Mesothelial cell of epicardium (in vitro differentiated cells): ENCODE data around the gene FRAS1. TPM values are rescaled to one million over a fixed set of nuclear protein-coding genes. Genes with fewer than 3 reads are reported as not detected.
A peak's percentile ranks its signal among the peaks of the same experiment; 100 is the strongest.
"Not testable (repeated sequence)": the region's sequence is repeated elsewhere in the genome, so short reads cannot be mapped to it uniquely, and the experiment has no call there.

Experiments used
- DNase-seq, 2 experiments: peaks; one replicate each; pipeline ENCODE4 v3.0.0; 2021; ENCODE audit warnings: low spot score in 2 of 2; ENCODE audit not compliant: unreplicated experiment in 2 of 2
- H3K27ac Mint-ChIP-seq: 2 replicates; pipeline ENCODE4 v1.8.0; 2021; ENCODE audit warnings: mixed read lengths
- H3K27me3 Mint-ChIP-seq: 2 replicates; pipeline ENCODE4 v1.8.0; 2021; ENCODE audit warnings: low read depth, mixed read lengths
- H3K36me3 Mint-ChIP-seq: 2 replicates; pipeline ENCODE4 v1.8.0; 2021; ENCODE audit warnings: mixed read lengths
- H3K4me1 Mint-ChIP-seq: 2 replicates; pipeline ENCODE4 v1.8.0; 2021; ENCODE audit warnings: mixed read lengths
- H3K4me3 Mint-ChIP-seq: 2 replicates; pipeline ENCODE4 v1.8.0; 2021; ENCODE audit warnings: mild to moderate bottlenecking, moderate library complexity, mixed read lengths
- H3K9me3 Mint-ChIP-seq: 2 replicates; pipeline ENCODE4 v1.8.0; 2021; ENCODE audit warnings: mixed read lengths
- total RNA-seq: library from RNA; stranded (reverse); gene quantifications from 3 replicates; pipeline ENCODE4 v1.2.1, GENCODE V29; 2021
- TF ChIP-seq, protein P1 (sequence below): fragments of 200-600 bp; sonication (generic); IDR thresholded peaks from one replicate; pipeline ENCODE4 v1.5.0; 2021; ENCODE audit warnings: antibody characterized with exemption; ENCODE audit not compliant: unreplicated experiment

The FRAS1 gene
- total RNA-seq, 1 donor from 2014 or later = 51.9 TPM

DNA sequence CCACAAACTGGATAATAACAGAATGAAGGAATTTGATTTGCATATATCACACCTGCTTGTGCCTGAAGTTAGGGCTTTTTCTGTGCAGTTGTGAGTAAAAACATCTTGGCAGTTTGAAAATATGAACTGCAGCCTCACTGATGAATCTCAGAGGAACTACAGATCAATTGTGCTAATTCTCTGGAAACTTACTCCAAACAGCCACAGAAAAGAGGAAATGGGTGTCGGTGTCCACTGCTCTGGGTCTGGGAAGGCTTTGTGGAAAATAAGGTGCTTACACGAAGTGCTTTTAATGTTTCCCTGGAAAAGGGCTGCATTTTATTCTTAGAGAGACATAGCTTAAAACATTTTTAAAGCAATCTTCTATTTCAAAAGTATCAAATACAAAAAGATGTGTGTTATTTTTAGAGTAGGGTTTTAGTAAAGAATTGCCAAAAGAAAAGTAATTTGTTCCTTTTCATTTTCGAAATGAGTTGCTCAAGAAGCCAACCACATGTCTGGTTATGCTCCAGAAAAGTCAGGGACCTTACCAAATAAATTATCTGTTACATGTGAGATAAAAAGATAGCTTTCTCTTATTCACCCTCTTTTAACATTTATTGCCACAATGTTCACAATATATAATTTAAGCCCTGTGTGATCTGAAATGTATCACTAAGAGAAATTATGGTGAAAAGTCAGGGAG, 240.1 kb downstream of the FRAS1 start:
- Mint-ChIP-seq H3K36me3 (peaks cover 9% of the 10 kb centered on the region), H3K4me3 (no peak overlapping the region), H3K27ac (peak overlapping the region; percentile 62), H3K27me3 (no peaks in the 10 kb centered on the region), H3K9me3 (peaks cover 7% of the 10 kb centered on the region), H3K4me1 (peaks cover 52% of the 10 kb centered on the region)
- no peak for DNase-seq
- TF ChIP-seq, protein P1, sequence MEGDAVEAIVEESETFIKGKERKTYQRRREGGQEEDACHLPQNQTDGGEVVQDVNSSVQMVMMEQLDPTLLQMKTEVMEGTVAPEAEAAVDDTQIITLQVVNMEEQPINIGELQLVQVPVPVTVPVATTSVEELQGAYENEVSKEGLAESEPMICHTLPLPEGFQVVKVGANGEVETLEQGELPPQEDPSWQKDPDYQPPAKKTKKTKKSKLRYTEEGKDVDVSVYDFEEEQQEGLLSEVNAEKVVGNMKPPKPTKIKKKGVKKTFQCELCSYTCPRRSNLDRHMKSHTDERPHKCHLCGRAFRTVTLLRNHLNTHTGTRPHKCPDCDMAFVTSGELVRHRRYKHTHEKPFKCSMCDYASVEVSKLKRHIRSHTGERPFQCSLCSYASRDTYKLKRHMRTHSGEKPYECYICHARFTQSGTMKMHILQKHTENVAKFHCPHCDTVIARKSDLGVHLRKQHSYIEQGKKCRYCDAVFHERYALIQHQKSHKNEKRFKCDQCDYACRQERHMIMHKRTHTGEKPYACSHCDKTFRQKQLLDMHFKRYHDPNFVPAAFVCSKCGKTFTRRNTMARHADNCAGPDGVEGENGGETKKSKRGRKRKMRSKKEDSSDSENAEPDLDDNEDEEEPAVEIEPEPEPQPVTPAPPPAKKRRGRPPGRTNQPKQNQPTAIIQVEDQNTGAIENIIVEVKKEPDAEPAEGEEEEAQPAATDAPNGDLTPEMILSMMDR = no peak

DNA sequence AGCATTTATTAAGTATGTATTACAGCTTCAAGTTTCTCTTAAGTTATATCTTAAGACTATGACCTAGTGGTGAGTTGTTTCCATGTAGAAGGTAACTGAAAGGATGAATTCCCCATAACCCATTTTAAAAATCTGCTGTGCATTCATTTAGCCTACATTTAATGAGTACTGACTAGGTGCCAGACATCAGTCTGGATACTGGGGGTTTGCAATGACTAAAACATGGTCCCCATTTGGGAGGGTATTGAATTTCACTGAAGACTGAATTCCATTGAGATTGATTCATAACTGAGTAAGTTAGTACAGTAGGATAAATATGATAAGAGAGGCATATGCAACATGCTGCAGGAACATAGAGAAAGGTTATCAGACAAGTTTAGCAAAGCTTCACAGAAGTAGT, 241.5 kb downstream of the FRAS1 start:
- peaks cover 45% of the 10 kb centered on the region for H3K4me1 Mint-ChIP-seq
- H3K27ac Mint-ChIP-seq = peak overlapping the region; percentile 17
- peaks cover 7% of the 10 kb centered on the region for H3K9me3 Mint-ChIP-seq
- TF ChIP-seq, protein P1 = no peak
- H3K36me3 Mint-ChIP-seq = peaks cover 9% of the 10 kb centered on the region
- no peaks in the 10 kb centered on the region for H3K27me3 Mint-ChIP-seq
- no peak for DNase-seq
- H3K4me3 Mint-ChIP-seq = no peak overlapping the region

DNA sequence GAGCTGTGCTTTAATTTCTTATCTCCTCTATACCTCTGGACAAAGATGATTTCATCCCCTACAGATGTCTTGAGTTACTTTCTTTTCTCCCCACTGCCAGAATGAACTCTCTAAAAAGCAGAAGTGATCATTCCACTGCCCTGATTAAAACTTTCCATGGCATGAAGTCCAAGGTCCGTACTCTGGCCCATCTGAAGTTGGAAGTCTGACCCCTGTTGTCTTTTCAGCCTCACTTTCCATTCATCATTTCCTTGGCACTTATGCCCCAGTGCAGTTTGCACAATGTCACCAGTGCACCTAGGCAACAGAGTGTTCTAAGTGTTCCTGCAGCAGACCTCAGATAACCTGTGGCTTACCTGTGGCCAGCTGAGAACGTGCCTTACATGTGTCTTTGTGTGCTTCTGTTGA, 242.4 kb downstream of the FRAS1 start:
- Mint-ChIP-seq H3K36me3 (peaks cover 9% of the 10 kb centered on the region), H3K27me3 (no peaks in the 10 kb centered on the region), H3K4me3 (no peak overlapping the region), H3K9me3 (peaks cover 7% of the 10 kb centered on the region), H3K4me1 (peaks cover 38% of the 10 kb centered on the region), H3K27ac (peak overlapping the region; percentile 3)
- no peak for DNase-seq
- TF ChIP-seq, protein P1 = no peak

DNA sequence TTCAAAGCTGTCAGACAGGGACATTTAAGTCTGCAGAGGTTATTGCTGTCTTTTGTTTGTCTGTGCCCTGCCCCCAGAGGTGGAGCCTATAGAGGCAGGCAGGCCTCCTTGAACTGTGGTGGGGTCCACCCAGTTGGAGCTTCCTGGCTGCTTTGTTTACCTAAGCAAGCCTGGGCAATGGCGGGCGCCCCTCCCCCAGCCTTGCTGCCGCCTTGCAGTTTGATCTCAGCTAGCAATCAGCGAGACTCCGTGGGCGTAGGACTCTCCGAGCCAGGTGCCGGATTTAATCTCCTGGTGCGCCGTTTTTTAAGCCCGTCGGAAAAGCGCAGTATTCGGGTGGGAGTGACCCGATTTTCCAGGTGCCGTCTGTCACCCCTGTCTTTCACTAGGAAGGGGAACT, 250.1 kb downstream of the FRAS1 start:
- Mint-ChIP-seq H3K36me3 (peaks cover 18% of the 10 kb centered on the region), H3K4me1 (peaks cover 30% of the 10 kb centered on the region)
- not testable (repeated sequence) for H3K27me3 Mint-ChIP-seq, H3K27ac Mint-ChIP-seq, DNase-seq, H3K4me3 Mint-ChIP-seq, H3K9me3 Mint-ChIP-seq

DNA sequence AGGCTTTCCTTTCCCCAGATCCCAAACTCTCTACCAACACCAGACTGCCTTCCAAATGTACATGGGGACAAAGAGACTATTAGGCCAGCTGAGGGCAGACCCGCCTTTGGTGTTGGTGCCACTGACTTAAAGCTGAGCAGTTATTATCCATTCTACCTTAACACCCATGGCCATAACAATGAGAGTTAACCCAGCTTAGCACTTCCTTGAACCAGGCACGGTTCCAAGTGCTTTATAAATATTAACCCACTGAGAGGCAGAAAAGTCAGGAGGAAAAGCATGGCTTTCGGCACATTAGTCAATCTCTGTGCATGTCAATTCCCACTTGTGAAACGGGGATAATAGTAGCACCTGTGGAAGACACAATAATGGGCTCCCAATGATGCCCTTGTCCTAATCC, 251.4 kb downstream of the FRAS1 start:
- TF ChIP-seq, protein P1 = no peak
- Mint-ChIP-seq H3K27me3 (no peaks in the 10 kb centered on the region), H3K9me3 (peaks cover 4% of the 10 kb centered on the region), H3K27ac (no peak overlapping the region), H3K36me3 (peaks cover 18% of the 10 kb centered on the region), H3K4me3 (no peak overlapping the region), H3K4me1 (peaks cover 39% of the 10 kb centered on the region)
- DNase-seq = no peak

DNA sequence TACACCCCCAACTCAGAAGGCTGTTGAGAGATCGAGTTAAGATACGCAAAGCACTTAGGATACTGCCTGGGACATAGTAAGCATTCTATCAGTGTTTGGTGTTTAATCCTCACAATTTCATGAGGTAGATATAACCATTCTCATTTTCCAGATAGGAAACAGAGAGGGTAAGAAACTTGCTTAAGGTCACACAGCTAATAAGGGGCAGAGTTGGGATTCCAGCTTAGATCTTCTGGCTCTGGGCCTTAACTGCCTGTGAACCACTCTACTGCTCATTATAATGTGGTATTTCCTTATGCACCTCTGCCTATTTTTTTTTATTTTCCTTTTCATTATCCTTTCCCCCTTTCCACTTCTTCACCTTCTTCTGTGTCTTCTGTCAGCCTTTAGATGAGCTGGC, 252.2 kb downstream of the FRAS1 start:
- no peak overlapping the region for H3K27ac Mint-ChIP-seq
- H3K9me3 Mint-ChIP-seq = peaks cover 4% of the 10 kb centered on the region
- H3K27me3 Mint-ChIP-seq = no peaks in the 10 kb centered on the region
- no peak for DNase-seq
- H3K4me3 Mint-ChIP-seq = no peak overlapping the region
- TF ChIP-seq, protein P1 = no peak
- peaks cover 18% of the 10 kb centered on the region for H3K36me3 Mint-ChIP-seq
- peaks cover 47% of the 10 kb centered on the region for H3K4me1 Mint-ChIP-seq
